Measurements from ENCODE around the gene SLC22A7. TPM values are rescaled to one million over a fixed set of nuclear protein-coding genes. Genes with fewer than 3 reads are reported as not detected.

The SLC22A7 gene
- total and polyA plus RNA-seq, 2 experiments from 2014 or later, result not detected

- Histone ChIP-seq H3K4me3 (no peak overlapping the region), H3K9me2 (ENCODE audit: insufficient read depth) (no peaks in the 10 kb centered on the region), H3K4me2 (ENCODE audit: unreplicated experiment) (no peak overlapping the region), H2AFZ (no peak overlapping the region), H3F3A (ENCODE audit: insufficient read depth) (no peaks in the 10 kb centered on the region), H3K79me2 (ENCODE audit: insufficient read depth) (no peaks in the 10 kb centered on the region), H3K9me3 (ENCODE audit: low read depth) (no peaks in the 10 kb centered on the region), H3K4me1 (ENCODE audit: insufficient read depth) (no peaks in the 10 kb centered on the region), H3K27me3 (replicated peaks; ENCODE audit: insufficient read depth) (no peaks in the 10 kb centered on the region), H4K20me1 (ENCODE audit: insufficient read depth) (no peaks in the 10 kb centered on the region), H3K27ac (no peak overlapping the region), H3K36me3 (ENCODE audit: low read depth) (no peaks in the 10 kb centered on the region), H3K9ac (no peak overlapping the region)
- DNase-seq, result no peak
- in situ Hi-C loops (cut with MboI), result loop anchor here (10.0 kb wide), 1 partner anchor 77 kb away; no protein-coding TSS in a partner anchor
- TF ChIP-seq EZH2phosphoT487 (IDR thresholded peaks at IDR 0.05; ENCODE audit: insufficient read depth, low read depth) (no peak), EZH2 (IDR thresholded peaks at IDR 0.05; ENCODE audit: insufficient read depth, poor library complexity, severe bottlenecking) (no peak)
- WGBS, 2 experiments (ENCODE audit: low coverage in 1 of 2, low lambda C conversion rate in 2 of 2, missing lambda C conversion rate in 2 of 2), result 74 to 77% methylated on average over 12 of the region's 12 CpGs
These were observed 40.5 kb upstream of the SLC22A7 start for GRCh38 chr6:43257367-43258145.

GRCh38 chr6:43258180-43258579 lies 39.9 kb upstream of the SLC22A7 start:
- Histone ChIP-seq H3K4me1 (ENCODE audit: insufficient read depth) (no peaks in the 10 kb centered on the region), H3K4me3 (no peak overlapping the region), H2AFZ (no peak overlapping the region), H3K79me2 (ENCODE audit: insufficient read depth) (no peaks in the 10 kb centered on the region), H3K27me3 (replicated peaks; ENCODE audit: insufficient read depth) (no peaks in the 10 kb centered on the region), H3F3A (ENCODE audit: insufficient read depth) (no peaks in the 10 kb centered on the region), H3K9ac (no peak overlapping the region), H3K9me3 (ENCODE audit: low read depth) (no peaks in the 10 kb centered on the region), H3K4me2 (ENCODE audit: unreplicated experiment) (no peak overlapping the region), H3K27ac (no peak overlapping the region), H4K20me1 (ENCODE audit: insufficient read depth) (no peaks in the 10 kb centered on the region), H3K36me3 (ENCODE audit: low read depth) (no peaks in the 10 kb centered on the region), H3K9me2 (ENCODE audit: insufficient read depth) (no peaks in the 10 kb centered on the region)
- no peak for TF ChIP-seq EZH2 (IDR thresholded peaks at IDR 0.05; ENCODE audit: insufficient read depth, poor library complexity, severe bottlenecking)
- TF ChIP-seq EZH2phosphoT487 (IDR thresholded peaks at IDR 0.05; ENCODE audit: insufficient read depth, low read depth), result no peak
- in situ Hi-C loops (cut with MboI), result loop anchor here (10.0 kb wide), 1 partner anchor 77 kb away; no protein-coding TSS in a partner anchor
- no peak for DNase-seq
- WGBS, 2 experiments (ENCODE audit: low coverage in 1 of 2, low lambda C conversion rate in 2 of 2, missing lambda C conversion rate in 2 of 2), result 43 to 44% methylated on average over 4 of the region's 4 CpGs

GRCh38 chr6:43258807-43259686 lies 39.0 kb upstream of the SLC22A7 start:
- Histone ChIP-seq H4K20me1 (ENCODE audit: insufficient read depth) (no peaks in the 10 kb centered on the region), H3K9me2 (ENCODE audit: insufficient read depth) (no peaks in the 10 kb centered on the region), H3K36me3 (ENCODE audit: low read depth) (no peaks in the 10 kb centered on the region), H3K4me1 (ENCODE audit: insufficient read depth) (no peaks in the 10 kb centered on the region), H3K79me2 (ENCODE audit: insufficient read depth) (no peaks in the 10 kb centered on the region), H2AFZ (no peak overlapping the region), H3K4me2 (ENCODE audit: unreplicated experiment) (no peak overlapping the region), H3K9ac (no peak overlapping the region), H3K27ac (no peak overlapping the region), H3K27me3 (replicated peaks; ENCODE audit: insufficient read depth) (no peaks in the 10 kb centered on the region), H3K4me3 (no peak overlapping the region), H3K9me3 (ENCODE audit: low read depth) (no peaks in the 10 kb centered on the region), H3F3A (ENCODE audit: insufficient read depth) (no peaks in the 10 kb centered on the region)
- 84 to 88% methylated on average over 20 to 30 of the region's 30 CpGs for WGBS, 2 experiments (ENCODE audit: low coverage in 1 of 2, low lambda C conversion rate in 2 of 2, missing lambda C conversion rate in 2 of 2)
- TF ChIP-seq EZH2 (IDR thresholded peaks at IDR 0.05; ENCODE audit: insufficient read depth, poor library complexity, severe bottlenecking) (no peak), EZH2phosphoT487 (IDR thresholded peaks at IDR 0.05; ENCODE audit: insufficient read depth, low read depth) (no peak)
- in situ Hi-C loops (cut with MboI), result loop anchor here (10.0 kb wide), 1 partner anchor 76 kb away; no protein-coding TSS in a partner anchor
- no peak for DNase-seq

DNA sequence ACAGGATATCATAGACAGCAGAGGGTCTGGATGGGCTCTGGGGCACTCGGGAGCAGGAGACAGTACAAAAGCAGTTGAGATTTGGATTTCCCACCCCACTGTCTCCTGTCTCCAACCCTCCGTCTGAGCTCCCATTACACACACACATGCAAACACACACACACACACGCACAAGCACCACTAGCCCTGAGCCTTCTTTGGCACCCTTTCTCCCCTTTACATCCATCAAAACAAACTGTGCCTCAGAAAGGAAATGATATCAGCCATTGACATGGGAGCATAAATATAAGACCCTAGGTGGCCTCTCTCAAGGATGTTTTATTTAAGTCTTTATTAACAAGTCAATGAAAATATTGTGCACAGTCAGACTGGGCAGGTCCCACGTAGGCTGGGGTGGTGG lies 37.3 kb upstream of the SLC22A7 start:
- no peak overlapping the region for H3K4me3 ChIP-seq
- no peak overlapping the region for H3K9ac ChIP-seq
- no peaks in the 10 kb centered on the region for H3K79me2 ChIP-seq (ENCODE audit: insufficient read depth)
- no peaks in the 10 kb centered on the region for H3K9me3 ChIP-seq (ENCODE audit: low read depth)
- no peak overlapping the region for H3K4me2 ChIP-seq (ENCODE audit: unreplicated experiment)
- no peaks in the 10 kb centered on the region for H3K36me3 ChIP-seq (ENCODE audit: low read depth)
- H3K27ac ChIP-seq, result no peak overlapping the region
- H4K20me1 ChIP-seq (ENCODE audit: insufficient read depth), result no peaks in the 10 kb centered on the region
- TF ChIP-seq EZH2 (IDR thresholded peaks at IDR 0.05; ENCODE audit: insufficient read depth, poor library complexity, severe bottlenecking) (no peak), EZH2phosphoT487 (IDR thresholded peaks at IDR 0.05; ENCODE audit: insufficient read depth, low read depth) (no peak)
- no peaks in the 10 kb centered on the region for H3F3A ChIP-seq (ENCODE audit: insufficient read depth)
- no peak overlapping the region for H2AFZ ChIP-seq
- DNase-seq, result no peak
- WGBS, 2 experiments (ENCODE audit: low coverage in 1 of 2, low lambda C conversion rate in 2 of 2, missing lambda C conversion rate in 2 of 2), result 69 to 74% methylated on average over 4 of the region's 4 CpGs
- no peaks in the 10 kb centered on the region for H3K9me2 ChIP-seq (ENCODE audit: insufficient read depth)
- H3K27me3 ChIP-seq (replicated peaks; ENCODE audit: insufficient read depth), result no peaks in the 10 kb centered on the region
- in situ Hi-C loops (cut with MboI), result no loop called here
- no peaks in the 10 kb centered on the region for H3K4me1 ChIP-seq (ENCODE audit: insufficient read depth)
